Stimulated activated CD8-positive, alpha-beta memory T cell treated with anti-CD3 and anti-CD28 coated beads, Interleukin-15, amount 100 ng/mL, for 4 hours (primary cell): ENCODE data around the gene DLG3.
"Not testable (repeated sequence)": the region's sequence is repeated elsewhere in the genome, so short reads cannot be mapped to it uniquely, and the experiment has no call there.

Experiments used
- DNase-seq, 2 donors: peaks; one replicate each; pipeline ENCODE4 v3.0.0-alpha.2; 2020; ENCODE audit warnings: low read depth in 2 of 2

DLG3 gene

GRCh38 chrX:70515692-70516091 lies 71.1 kb downstream of the DLG3 start:
- not testable (repeated sequence) for DNase-seq

- no peak for DNase-seq
These were observed 81.1 kb downstream of the DLG3 start for GRCh38 chrX:70525733-70526132.

GRCh38 chrX:70527053-70527452 lies 82.4 kb downstream of the DLG3 start:
- DNase-seq = no peak

GRCh38 chrX:70527610-70528345 lies 83.1 kb downstream of the DLG3 start:
- DNase-seq = no peak

- no peak for DNase-seq
These were observed 90.6 kb downstream of the DLG3 start for GRCh38 chrX:70535198-70535597.

- no peak for DNase-seq
These were observed 104.8 kb downstream of the DLG3 start for GRCh38 chrX:70549429-70549828.

- DNase-seq = no peak
These were observed 107.6 kb downstream of the DLG3 start for GRCh38 chrX:70552130-70552704.

GRCh38 chrX:70553516-70553915 lies 108.9 kb downstream of the DLG3 start:
- no peak for DNase-seq

- no peak for DNase-seq
These were observed 109.4 kb downstream of the DLG3 start for GRCh38 chrX:70554081-70554480.

- no peak for DNase-seq
These were observed 109.9 kb downstream of the DLG3 start for GRCh38 chrX:70554523-70554922.

- no peak for DNase-seq
These were observed 110.3 kb downstream of the DLG3 start for GRCh38 chrX:70554948-70555347.
